ENCODE measurements around the gene TNRC18.

Gene TNRC18

GRCh38 chr7:5383314-5384098 lies 40.1 kb downstream of the TNRC18 start:
- Mint-ChIP-seq H3K4me1 (peaks cover 48% of the 10 kb centered on the region), H3K4me3 (no peak overlapping the region), H3K9me3 (no peaks in the 10 kb centered on the region), H3K27me3 (ENCODE audit: low read depth, poor library complexity) (no peaks in the 10 kb centered on the region), H3K36me3 (ENCODE audit: low read depth) (peaks cover 25% of the 10 kb centered on the region), H3K27ac (peak overlapping the region; percentile 94)
- no peak for DNase-seq
- TF ChIP-seq CTCF (IDR thresholded peaks at IDR 0.05), result no peak

GRCh38 chr7:5382281-5382892 lies 41.2 kb downstream of the TNRC18 start:
- TF ChIP-seq CTCF (IDR thresholded peaks at IDR 0.05), result no peak
- Mint-ChIP-seq H3K36me3 (ENCODE audit: low read depth) (peaks cover 31% of the 10 kb centered on the region), H3K27ac (peak overlapping the region; percentile 94), H3K4me3 (peak overlapping the region; percentile 50), H3K4me1 (peaks cover 52% of the 10 kb centered on the region), H3K9me3 (no peaks in the 10 kb centered on the region), H3K27me3 (ENCODE audit: low read depth, poor library complexity) (no peaks in the 10 kb centered on the region)
- peak; percentile 83 for DNase-seq

- Mint-ChIP-seq H3K9me3 (no peaks in the 10 kb centered on the region), H3K27me3 (ENCODE audit: low read depth, poor library complexity) (no peaks in the 10 kb centered on the region), H3K4me1 (peaks cover 52% of the 10 kb centered on the region), H3K4me3 (peak overlapping the region; percentile 49), H3K27ac (peak overlapping the region; percentile 96), H3K36me3 (ENCODE audit: low read depth) (peaks cover 21% of the 10 kb centered on the region)
- TF ChIP-seq CTCF (IDR thresholded peaks at IDR 0.05), result no peak
- no peak for DNase-seq
These were observed 42.4 kb downstream of the TNRC18 start for GRCh38 chr7:5381071-5381772.

GRCh38 chr7:5380350-5381070 lies 43.1 kb downstream of the TNRC18 start:
- Mint-ChIP-seq H3K27ac (no peak overlapping the region), H3K4me1 (peaks cover 52% of the 10 kb centered on the region), H3K36me3 (ENCODE audit: low read depth) (peaks cover 21% of the 10 kb centered on the region), H3K9me3 (no peaks in the 10 kb centered on the region), H3K4me3 (no peak overlapping the region), H3K27me3 (ENCODE audit: low read depth, poor library complexity) (no peaks in the 10 kb centered on the region)
- TF ChIP-seq CTCF (IDR thresholded peaks at IDR 0.05), result no peak
- no peak for DNase-seq

GRCh38 chr7:5379546-5379945 lies 44.1 kb downstream of the TNRC18 start:
- TF ChIP-seq CTCF (IDR thresholded peaks at IDR 0.05), result no peak
- Mint-ChIP-seq H3K27me3 (ENCODE audit: low read depth, poor library complexity) (no peaks in the 10 kb centered on the region), H3K36me3 (ENCODE audit: low read depth) (peaks cover 23% of the 10 kb centered on the region), H3K27ac (no peak overlapping the region), H3K9me3 (no peaks in the 10 kb centered on the region), H3K4me3 (no peak overlapping the region), H3K4me1 (peaks cover 48% of the 10 kb centered on the region)
- no peak for DNase-seq

Data from nephron progenitor cell (in vitro differentiated cells).